ENCODE data around the gene TMEM91. TPM values are rescaled to one million over a fixed set of nuclear protein-coding genes. Genes with fewer than 3 reads are reported as not detected.
"Not testable (repeated sequence)": the region's sequence is repeated elsewhere in the genome, so short reads cannot be mapped to it uniquely, and the experiment has no call there.

The TMEM91 gene
- total RNA-seq, 1 donor: 2.6 TPM

DNA sequence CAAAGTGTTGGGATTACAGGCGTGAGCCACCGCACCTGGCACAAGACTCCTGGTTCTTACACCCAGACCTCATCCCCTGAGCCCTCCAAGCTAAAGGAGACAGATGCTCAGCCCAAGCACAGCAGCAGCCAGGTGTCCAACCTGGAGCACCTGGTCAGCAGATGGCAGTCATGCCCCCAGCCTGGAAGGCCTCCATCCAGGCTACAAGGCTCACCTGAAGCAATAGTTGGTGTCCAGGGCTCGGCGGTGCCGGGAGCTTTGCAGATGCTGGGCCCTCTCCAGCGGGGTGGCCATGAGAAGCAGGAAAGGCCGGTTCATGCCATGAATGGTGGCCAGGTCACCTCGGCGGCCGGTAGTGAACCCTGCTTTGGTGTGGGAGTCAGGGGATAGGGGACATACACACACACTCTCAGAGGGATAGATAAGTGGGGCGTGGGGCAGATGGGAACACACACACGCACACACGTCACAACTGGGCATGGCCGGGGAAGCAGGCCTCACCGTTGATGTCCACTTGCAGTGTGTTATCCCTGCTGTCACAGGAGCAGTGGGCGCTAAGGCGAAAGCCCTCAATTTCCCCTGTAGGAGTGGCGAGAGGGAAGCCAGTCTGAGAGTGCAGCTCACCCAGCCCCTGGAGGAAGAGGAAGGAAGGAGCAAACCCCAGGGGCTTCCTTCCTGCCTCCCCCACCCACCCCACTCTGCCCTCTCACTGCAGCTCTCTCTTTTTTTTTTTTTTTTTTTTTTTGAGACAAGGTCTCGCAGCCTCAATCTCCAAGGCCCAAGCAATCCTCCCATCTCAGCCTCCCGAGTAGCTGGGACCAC, 34.5 kb upstream of the TMEM91 start:
- no peak for DNase-seq (ENCODE audit: low read depth)
- no peak overlapping the region for H3K4me3 ChIP-seq (ENCODE audit: low read depth, low read length)
- TF ChIP-seq, protein P1, sequence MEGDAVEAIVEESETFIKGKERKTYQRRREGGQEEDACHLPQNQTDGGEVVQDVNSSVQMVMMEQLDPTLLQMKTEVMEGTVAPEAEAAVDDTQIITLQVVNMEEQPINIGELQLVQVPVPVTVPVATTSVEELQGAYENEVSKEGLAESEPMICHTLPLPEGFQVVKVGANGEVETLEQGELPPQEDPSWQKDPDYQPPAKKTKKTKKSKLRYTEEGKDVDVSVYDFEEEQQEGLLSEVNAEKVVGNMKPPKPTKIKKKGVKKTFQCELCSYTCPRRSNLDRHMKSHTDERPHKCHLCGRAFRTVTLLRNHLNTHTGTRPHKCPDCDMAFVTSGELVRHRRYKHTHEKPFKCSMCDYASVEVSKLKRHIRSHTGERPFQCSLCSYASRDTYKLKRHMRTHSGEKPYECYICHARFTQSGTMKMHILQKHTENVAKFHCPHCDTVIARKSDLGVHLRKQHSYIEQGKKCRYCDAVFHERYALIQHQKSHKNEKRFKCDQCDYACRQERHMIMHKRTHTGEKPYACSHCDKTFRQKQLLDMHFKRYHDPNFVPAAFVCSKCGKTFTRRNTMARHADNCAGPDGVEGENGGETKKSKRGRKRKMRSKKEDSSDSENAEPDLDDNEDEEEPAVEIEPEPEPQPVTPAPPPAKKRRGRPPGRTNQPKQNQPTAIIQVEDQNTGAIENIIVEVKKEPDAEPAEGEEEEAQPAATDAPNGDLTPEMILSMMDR (IDR thresholded peaks at IDR 0.05; ENCODE audit: insufficient read depth, low read depth, low read length): no peak

DNA sequence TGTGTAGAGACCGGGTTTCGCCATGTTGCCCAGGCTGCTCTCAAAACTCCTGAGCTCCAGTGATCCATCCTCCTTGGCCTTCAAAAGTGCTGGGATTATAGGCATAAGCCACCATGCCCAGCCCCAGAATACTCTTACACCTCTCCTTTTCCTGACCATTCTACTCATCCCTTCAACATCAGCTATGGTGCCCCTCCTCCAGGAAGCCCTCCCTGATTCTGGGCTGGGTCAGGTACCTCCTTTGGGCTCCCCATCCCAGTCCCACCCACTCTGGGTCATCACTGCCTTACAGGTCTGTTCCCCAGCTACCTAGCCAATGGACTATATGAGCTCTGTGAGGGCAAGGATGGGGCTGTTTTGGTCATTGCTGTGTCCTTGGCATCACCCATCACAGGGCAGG, 32.2 kb upstream of the TMEM91 start:
- DNase-seq (ENCODE audit: low read depth): no peak
- H3K4me3 ChIP-seq (ENCODE audit: low read depth, low read length): no peak overlapping the region
- TF ChIP-seq, protein P1 (IDR thresholded peaks at IDR 0.05; ENCODE audit: insufficient read depth, low read depth, low read length): no peak

DNA sequence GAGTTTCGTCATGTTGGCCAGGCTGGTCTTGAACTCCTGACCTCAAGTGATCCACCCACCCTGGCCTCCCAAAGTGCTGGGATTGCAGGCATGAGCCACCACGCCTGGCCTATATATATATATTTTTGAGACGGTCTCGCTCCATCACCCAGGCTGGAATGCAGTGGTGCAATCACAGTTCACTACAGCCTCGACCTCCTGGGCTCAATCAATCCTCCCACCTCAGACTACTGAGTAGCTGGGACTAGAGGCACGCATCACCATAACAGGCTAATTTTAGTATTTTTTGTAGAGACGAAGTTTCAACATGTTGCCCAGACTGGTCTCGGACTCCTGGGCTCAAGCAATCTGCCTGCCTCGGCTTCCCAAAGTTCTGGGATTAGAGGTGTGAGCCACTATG, 29.4 kb upstream of the TMEM91 start:
- not testable (repeated sequence) for H3K4me3 ChIP-seq (ENCODE audit: low read depth, low read length)

GRCh38 chr19:41350735-41351338, 25.5 kb upstream of the TMEM91 start:
- DNase-seq (ENCODE audit: low read depth): no peak
- peak overlapping the region; percentile 98 for H3K4me3 ChIP-seq (ENCODE audit: low read depth, low read length)
- TF ChIP-seq, protein P1 (IDR thresholded peaks at IDR 0.05; ENCODE audit: insufficient read depth, low read depth, low read length): no peak

More for the DNA sequence above, 29.4 kb upstream of the TMEM91 start:
- DNase-seq (ENCODE audit: low read depth): not testable (repeated sequence)

GRCh38 chr19:41351339-41352245, 24.7 kb upstream of the TMEM91 start:
- peak; percentile 71 for DNase-seq (ENCODE audit: low read depth)
- peak overlapping the region; percentile 98 for H3K4me3 ChIP-seq (ENCODE audit: low read depth, low read length)
- TF ChIP-seq, protein P1 (IDR thresholded peaks at IDR 0.05; ENCODE audit: insufficient read depth, low read depth, low read length): no peak

DNA sequence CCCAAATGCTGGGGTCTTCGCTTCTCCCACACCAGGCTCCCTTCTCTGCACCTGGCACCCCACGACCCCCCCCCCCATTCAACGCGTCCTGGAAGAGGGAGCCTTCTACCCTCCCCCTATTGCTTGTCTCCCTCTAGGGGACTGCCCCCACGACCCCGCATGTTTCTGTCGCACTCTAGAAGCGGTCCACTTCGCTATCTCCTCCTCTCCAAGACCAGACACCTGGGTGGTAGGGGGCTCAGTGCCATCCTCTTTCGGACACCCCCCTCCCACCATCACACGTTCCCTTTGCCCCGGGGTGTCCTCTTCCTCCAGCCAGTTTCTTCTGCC, 24.1 kb upstream of the TMEM91 start:
- no peak for DNase-seq (ENCODE audit: low read depth)
- TF ChIP-seq, protein P1 (IDR thresholded peaks at IDR 0.05; ENCODE audit: insufficient read depth, low read depth, low read length): no peak
- peak overlapping the region; percentile 98 for H3K4me3 ChIP-seq (ENCODE audit: low read depth, low read length)

All from fibroblast of villous mesenchyme (primary cell).